Lung (tissue), 12 donors: ENCODE results near the gene GPR84. TPM values are rescaled to one million over a fixed set of nuclear protein-coding genes. Genes with fewer than 3 reads are reported as not detected.

Experiments
- ATAC-seq: fragments of 200-7000 bp; cut with Tn5 transposase; one replicate; pipeline ENCODE4 v1.9.1; 2020; ENCODE audit warnings: moderate number of reproducible peaks; ENCODE audit not compliant: insufficient read depth, low FRiP score
- DNase-seq, 3 donors: peaks; one replicate each; pipeline ENCODE4 v3.0.0-alpha.2; 2013 to 2017
- H3K27ac ChIP-seq, 2 donors: one replicate each; pipeline ENCODE4 v1.5.1; 2013; ENCODE audit warnings: mild to moderate bottlenecking in 2 of 2, moderate library complexity in 2 of 2, control low read depth in 1 of 2, inconsistent platforms in 1 of 2, low read depth in 1 of 2, low read length in 1 of 2
- H3K27me3 ChIP-seq, 3 donors: one replicate each; pipeline ENCODE4 v1.5.1; 2013; ENCODE audit warnings: low read length in 2 of 3; ENCODE audit not compliant: control insufficient read depth in 3 of 3, insufficient read depth in 3 of 3
- H3K36me3 ChIP-seq, 4 donors: one replicate each; pipeline ENCODE4 v1.5.1; 2013; ENCODE audit warnings: low read length in 4 of 4, mild to moderate bottlenecking in 1 of 4, moderate library complexity in 1 of 4; ENCODE audit not compliant: control insufficient read depth in 4 of 4, insufficient read depth in 4 of 4
- H3K4me1 ChIP-seq, 5 donors: one replicate each; pipeline ENCODE4 v1.5.1; 2013; ENCODE audit warnings: low read length in 5 of 5, mild to moderate bottlenecking in 2 of 5, moderate library complexity in 1 of 5; ENCODE audit not compliant: control insufficient read depth in 5 of 5, insufficient read depth in 5 of 5
- H3K4me3 ChIP-seq: one replicate; pipeline ENCODE4 v1.5.1; 2013; ENCODE audit warnings: mild to moderate bottlenecking, control low read depth, moderate library complexity
- H3K9ac ChIP-seq, 2 donors: one replicate each; pipeline ENCODE4 v1.5.1; 2013; ENCODE audit warnings: low read length in 2 of 2, control low read depth in 1 of 2; ENCODE audit not compliant: insufficient read depth in 1 of 2
- H3K9me3 ChIP-seq, 4 donors: one replicate each; pipeline ENCODE4 v1.5.1; 2013; ENCODE audit warnings: low read length in 3 of 4, mild to moderate bottlenecking in 1 of 4, moderate library complexity in 1 of 4; ENCODE audit not compliant: control insufficient read depth in 4 of 4, insufficient read depth in 3 of 4
- CTCF ChIP-seq: IDR thresholded peaks from 2 replicates; pipeline ENCODE4 v1.5.1; 2012; ENCODE audit warnings: mild to moderate bottlenecking; ENCODE audit errors: control extremely low read depth, extremely low read depth
- WGBS, 2 donors: extraction: QIAGEN DNeasy Blood & Tissue Kit; methylation state at CpG; one replicate each; pipeline ENCODE4 v1.1.7; 2013; 5-methylcytosine and 5-hydroxymethylcytosine counted together
- polyA plus RNA-seq, 2 donors: library from polyadenylated mRNA; stranded (reverse); fragments of 200-250 nt; gene quantifications; one replicate each; pipeline ENCODE4 v1.2.1, GENCODE V29; 2013
- total RNA-seq, 2 donors: library from RNA; depleted of rRNA in 1 of 2; stranded (reverse); fragments of >200 nt in 1 of 2; gene quantifications; one replicate each; pipeline ENCODE4 v1.2.1, GENCODE V29; 2014 to 2021
- donor health status: control.
- donor health status: control.
- donor health status: Bipolar disorder and iron deficiency.
- donor health status: healthy.
- donor health status: DM: yes; HTN: yes; CAD: no.

The GPR84 gene
- total and polyA plus RNA-seq, 4 donors = 0.73 to 76.1 (median 2.1) TPM

- Histone ChIP-seq H3K9ac (peak overlapping the region in 1 of 2 donors; percentile 50), H3K36me3 (peaks cover 0 to 5% (median 0%) of the 10 kb centered on the region in 4 donors), H3K4me3 (no peak overlapping the region), H3K27ac (no peak overlapping the region), H3K9me3 (no peaks in the 10 kb centered on the region), H3K27me3 (peaks cover 0 to 3% (median 0%) of the 10 kb centered on the region in 3 donors), H3K4me1 (peaks cover 0 to 42% (median 20%) of the 10 kb centered on the region in 5 donors)
- DNase-seq (no peak), ATAC-seq (no peak)
- WGBS, 2 donors = 12 to 21% methylated on average over 5 of the region's 5 CpGs
- no peak for TF ChIP-seq CTCF
Measured at GRCh38 chr12:54368025-54368708, 3.9 kb upstream of the GPR84 start.

- H3K9ac ChIP-seq = no peak overlapping the region
- WGBS, 2 donors = 56 to 76% methylated on average over 6 of the region's 6 CpGs
- no peak overlapping the region for H3K4me3 ChIP-seq
- H3K27me3 ChIP-seq = peaks cover 0 to 3% (median 0%) of the 10 kb centered on the region in 3 donors
- no peak for ATAC-seq
- no peak for DNase-seq
- peaks cover 0 to 13% (median 2%) of the 10 kb centered on the region in 5 donors for H3K4me1 ChIP-seq
- no peaks in the 10 kb centered on the region for H3K36me3 ChIP-seq
- no peak for TF ChIP-seq CTCF
- no peak overlapping the region for H3K27ac ChIP-seq
- no peaks in the 10 kb centered on the region for H3K9me3 ChIP-seq
Measured at GRCh38 chr12:54363618-54364017, 668 bp downstream of the GPR84 start.

- H3K9ac ChIP-seq = no peak overlapping the region
- no peak overlapping the region for H3K4me3 ChIP-seq
- no peak for ATAC-seq
- peaks cover 0 to 3% (median 0%) of the 10 kb centered on the region in 3 donors for H3K27me3 ChIP-seq
- DNase-seq = no peak
- 56 to 74% methylated on average over 8 of the region's 8 CpGs for WGBS, 2 donors
- no peak for TF ChIP-seq CTCF
- H3K27ac ChIP-seq = no peak overlapping the region
- H3K36me3 ChIP-seq = no peaks in the 10 kb centered on the region
- no peaks in the 10 kb centered on the region for H3K9me3 ChIP-seq
- H3K4me1 ChIP-seq = peaks cover 0 to 12% (median 5%) of the 10 kb centered on the region in 5 donors
Measured at GRCh38 chr12:54363047-54363446, 1.2 kb downstream of the GPR84 start.
